GM21381 (cell line): ENCODE data around the gene TPRKB.
"Not testable (repeated sequence)": the region's sequence is repeated elsewhere in the genome, so short reads cannot be mapped to it uniquely, and the experiment has no call there.

Experiments used
- ATAC-seq: cut with Tn5 transposase; IDR thresholded peaks from one replicate; pipeline ENCODE4 v1.9.1; 2021; ENCODE audit warnings: mild to moderate bottlenecking, moderate library complexity; ENCODE audit not compliant: unreplicated experiment

Gene TPRKB

GRCh38 chr2:73736855-73737779, at the start of gene TPRKB:
TPRKB (minus strand) TSS chr2:73737345; CDS start chr2:73734569, 2,776 bp downstream.
- ATAC-seq = peak; percentile 96

- ATAC-seq = not testable (repeated sequence)
Measured at GRCh38 chr2:73783883-73784282, 46.7 kb upstream of the TPRKB start, which contains the start of gene C2orf78. C2orf78 (plus strand) TSS chr2:73784183; CDS start chr2:73784310, 127 bp downstream.

GRCh38 chr2:73783402-73783801, 46.3 kb upstream of the TPRKB start:
- not testable (repeated sequence) for ATAC-seq

GRCh38 chr2:73780237-73780582, 43.1 kb upstream of the TPRKB start:
- no peak for ATAC-seq

GRCh38 chr2:73779467-73780236, 42.5 kb upstream of the TPRKB start, which contains the start of gene DUSP11:
DUSP11 (minus strand) TSS chr2:73780103; CDS start chr2:73779974, 129 bp downstream.
- ATAC-seq = peak; percentile 98

- ATAC-seq = not testable (repeated sequence)
Measured at GRCh38 chr2:73778867-73779466, 41.8 kb upstream of the TPRKB start.

- no peak for ATAC-seq
Measured at GRCh38 chr2:73776869-73777519, 39.8 kb upstream of the TPRKB start.

- no peak for ATAC-seq
Measured at GRCh38 chr2:73776381-73776780, 39.2 kb upstream of the TPRKB start.

- no peak for ATAC-seq
Measured at GRCh38 chr2:73772819-73773218, 35.7 kb upstream of the TPRKB start.

- no peak for ATAC-seq
Measured at GRCh38 chr2:73770725-73771124, 33.6 kb upstream of the TPRKB start.

- ATAC-seq = no peak
Measured at GRCh38 chr2:73766994-73767393, 29.8 kb upstream of the TPRKB start.

GRCh38 chr2:73766349-73766748, 29.2 kb upstream of the TPRKB start:
- no peak for ATAC-seq

- no peak for ATAC-seq
Measured at GRCh38 chr2:73764945-73765344, 27.8 kb upstream of the TPRKB start.

- no peak for ATAC-seq
Measured at GRCh38 chr2:73762571-73762970, 25.4 kb upstream of the TPRKB start.

GRCh38 chr2:73759904-73760303, 22.8 kb upstream of the TPRKB start:
- no peak for ATAC-seq

- ATAC-seq = no peak
Measured at GRCh38 chr2:73759285-73759764, 22.2 kb upstream of the TPRKB start.

GRCh38 chr2:73754332-73754731, 17.2 kb upstream of the TPRKB start:
- ATAC-seq = not testable (repeated sequence)

GRCh38 chr2:73749314-73749713, 12.2 kb upstream of the TPRKB start:
- ATAC-seq = no peak

GRCh38 chr2:73746877-73747208, 9.7 kb upstream of the TPRKB start:
- ATAC-seq = no peak

GRCh38 chr2:73746015-73746876, 9.1 kb upstream of the TPRKB start:
- ATAC-seq = no peak
